Type B pancreatic cell (in vitro differentiated cells): ENCODE results near the gene STYXL1. TPM values are rescaled to one million over a fixed set of nuclear protein-coding genes. Genes with fewer than 3 reads are reported as not detected.
"Not testable (repeated sequence)": the region's sequence is repeated elsewhere in the genome, so short reads cannot be mapped to it uniquely, and the experiment has no call there.

Source experiments
- DNase-seq: peaks from one replicate; pipeline ENCODE4 v3.0.0; 2021; ENCODE audit warnings: mixed read lengths; ENCODE audit not compliant: unreplicated experiment; ENCODE audit errors: extremely low spot score
- H3K27ac Mint-ChIP-seq: 2 replicates; pipeline ENCODE4 v1.8.0; 2021; ENCODE audit warnings: mild to moderate bottlenecking, mixed read lengths
- H3K27me3 Mint-ChIP-seq: 2 replicates; pipeline ENCODE4 v1.8.0; 2021; ENCODE audit warnings: mixed read lengths
- H3K36me3 Mint-ChIP-seq: 2 replicates; pipeline ENCODE4 v1.8.0; 2021; ENCODE audit warnings: mixed read lengths
- H3K4me1 Mint-ChIP-seq: one replicate; pipeline ENCODE4 v1.8.0; 2021; ENCODE audit warnings: mixed read lengths; ENCODE audit not compliant: unreplicated experiment
- H3K4me3 Mint-ChIP-seq: 2 replicates; pipeline ENCODE4 v1.8.0; 2021; ENCODE audit warnings: mild to moderate bottlenecking, mixed read lengths
- H3K9me3 Mint-ChIP-seq: 2 replicates; pipeline ENCODE4 v1.8.0; 2021; ENCODE audit warnings: mixed read lengths
- CTCF ChIP-seq: fragments of 200-600 bp; sonication (generic); conservative IDR thresholded peaks from 2 replicates; pipeline ENCODE4 v1.5.0; 2021; ENCODE audit warnings: antibody characterized with exemption, mild to moderate bottlenecking
- total RNA-seq: library from RNA; stranded (reverse); gene quantifications from 2 replicates; pipeline ENCODE4 v1.2.1, GENCODE V29; 2021; ENCODE audit warnings: low replicate concordance

Gene STYXL1
- total RNA-seq, 1 donor from 2014 or later, result 45.9 TPM

DNA sequence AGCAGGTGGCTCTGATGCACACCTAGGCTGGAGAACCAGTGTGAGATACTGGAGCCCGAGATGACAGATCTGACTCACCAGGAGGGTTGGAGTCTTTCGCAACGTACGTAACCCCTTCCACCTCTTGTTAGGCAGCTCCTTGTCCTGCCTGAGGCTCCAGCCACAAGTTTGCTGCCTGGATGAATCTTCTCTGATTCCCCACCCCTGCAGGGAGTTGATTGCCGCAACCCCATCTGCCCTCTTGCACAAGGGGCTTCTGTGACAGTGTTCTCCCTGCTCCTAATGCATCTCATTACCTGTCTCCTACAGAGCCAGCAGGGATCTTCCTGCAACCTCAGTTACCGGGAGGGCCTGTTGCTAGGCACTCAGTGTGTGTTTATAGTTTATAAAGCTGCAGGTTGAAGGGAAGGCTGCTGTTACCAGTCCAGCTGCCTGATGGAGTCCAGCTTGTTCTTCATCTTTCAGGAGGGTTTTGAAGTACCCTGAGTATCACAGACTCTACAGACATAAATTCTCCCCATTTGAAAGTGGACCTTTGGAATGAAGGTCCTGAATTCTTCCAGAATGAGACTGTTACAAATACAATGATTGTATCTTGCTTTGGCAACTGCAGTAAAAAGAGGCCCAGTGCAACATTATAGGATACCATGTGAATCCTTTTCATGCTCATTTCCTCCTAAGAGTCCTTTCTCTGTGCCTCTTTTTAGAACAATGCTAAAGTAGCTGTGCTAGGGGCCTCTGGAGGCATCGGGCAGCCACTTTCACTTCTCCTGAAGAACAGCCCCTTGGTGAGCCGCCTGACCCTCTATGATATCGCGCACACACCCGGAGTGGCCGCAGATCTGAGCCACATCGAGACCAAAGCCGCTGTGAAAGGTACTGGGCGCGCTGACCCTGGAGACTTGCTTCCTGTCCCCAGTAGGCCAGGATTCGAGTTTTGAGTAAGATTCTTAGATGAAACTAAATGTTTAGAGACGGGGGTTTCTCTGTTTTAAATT lies 6.6 kb upstream of the STYXL1 start:
- Mint-ChIP-seq H3K27me3 (no peaks in the 10 kb centered on the region), H3K4me3 (peak overlapping the region; percentile 64), H3K27ac (peak overlapping the region; percentile 92), H3K9me3 (no peaks in the 10 kb centered on the region), H3K4me1 (peaks cover 20% of the 10 kb centered on the region), H3K36me3 (peaks cover 11% of the 10 kb centered on the region)
- DNase-seq, result no peak
- TF ChIP-seq CTCF, result no peak

DNA sequence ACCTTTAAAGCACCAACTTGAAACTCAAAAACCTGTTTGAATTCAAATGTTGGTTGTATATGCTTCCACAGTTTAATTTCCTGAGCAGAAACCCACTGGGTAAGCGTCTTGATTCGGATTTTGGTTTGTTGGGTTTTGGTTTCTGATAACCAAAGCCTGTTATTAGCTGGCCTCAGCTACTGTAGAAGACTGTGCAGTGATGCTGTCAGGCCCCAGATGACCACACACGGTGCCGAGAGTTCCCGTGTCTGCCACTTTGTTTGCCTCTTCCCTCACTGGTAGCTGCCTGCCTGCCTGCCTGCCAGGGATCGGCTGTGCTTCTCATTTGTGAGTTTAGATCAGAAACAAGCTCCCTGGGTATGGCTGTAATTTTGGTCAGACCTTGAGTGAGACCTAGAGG lies 5.7 kb upstream of the STYXL1 start:
- H3K9me3 Mint-ChIP-seq, result no peaks in the 10 kb centered on the region
- peaks cover 28% of the 10 kb centered on the region for H3K4me1 Mint-ChIP-seq
- DNase-seq, result no peak
- TF ChIP-seq CTCF, result no peak
- H3K36me3 Mint-ChIP-seq, result peaks cover 18% of the 10 kb centered on the region
- H3K4me3 Mint-ChIP-seq, result peak overlapping the region; percentile 64
- H3K27ac Mint-ChIP-seq, result peak overlapping the region; percentile 92
- no peaks in the 10 kb centered on the region for H3K27me3 Mint-ChIP-seq

GRCh38 chr7:76052681-76053080 lies 4.9 kb upstream of the STYXL1 start:
- H3K27me3 Mint-ChIP-seq, DNase-seq, H3K4me3 Mint-ChIP-seq, H3K9me3 Mint-ChIP-seq: not testable (repeated sequence)
- Mint-ChIP-seq H3K27ac (peak overlapping the region; percentile 92), H3K4me1 (peaks cover 32% of the 10 kb centered on the region), H3K36me3 (peaks cover 19% of the 10 kb centered on the region)

DNA sequence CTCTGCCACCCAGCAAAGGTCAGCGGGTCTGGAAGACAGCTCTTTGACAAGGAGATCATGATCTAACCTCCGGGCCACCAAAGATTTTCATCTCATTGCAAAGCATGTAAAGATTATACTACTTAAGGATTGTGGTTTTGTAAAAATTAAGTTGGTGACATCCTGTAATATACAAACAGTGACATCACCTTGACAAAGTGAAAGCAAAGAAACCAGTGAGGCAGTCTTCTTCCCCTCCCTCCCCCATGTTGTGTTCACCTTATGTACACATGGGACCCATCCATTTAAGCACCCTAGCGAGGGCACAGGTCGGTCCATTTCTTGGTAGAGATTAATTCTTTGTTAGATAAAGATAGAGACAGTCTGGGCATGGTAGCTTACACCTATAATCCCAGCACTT lies 4.0 kb upstream of the STYXL1 start:
- Mint-ChIP-seq H3K36me3 (peaks cover 19% of the 10 kb centered on the region), H3K27ac (peak overlapping the region; percentile 65), H3K27me3 (no peaks in the 10 kb centered on the region), H3K9me3 (no peaks in the 10 kb centered on the region), H3K4me1 (peaks cover 33% of the 10 kb centered on the region), H3K4me3 (peak overlapping the region; percentile 24)
- no peak for DNase-seq
- no peak for TF ChIP-seq CTCF

DNA sequence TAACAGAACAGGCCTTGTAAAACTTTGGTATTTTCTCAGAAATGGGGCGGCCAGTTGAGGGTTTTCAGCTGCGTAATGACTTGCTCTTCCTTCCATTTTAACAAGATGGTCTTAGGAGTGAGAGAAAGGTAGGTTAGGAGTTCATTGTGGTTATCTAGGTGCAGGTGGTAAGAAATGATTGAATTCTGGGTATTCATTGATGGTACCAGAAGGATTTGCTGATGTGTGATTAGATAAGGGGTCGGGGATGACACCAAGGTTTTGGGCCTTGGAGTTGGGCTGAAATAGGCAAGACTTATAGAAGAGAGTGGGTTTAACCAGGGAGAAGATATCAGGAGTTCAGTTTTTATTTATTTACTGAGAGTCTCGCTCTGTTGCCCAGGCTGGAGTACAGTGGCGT lies 2.7 kb upstream of the STYXL1 start:
- no peaks in the 10 kb centered on the region for H3K27me3 Mint-ChIP-seq
- no peak for DNase-seq
- no peak for TF ChIP-seq CTCF
- peaks cover 37% of the 10 kb centered on the region for H3K4me1 Mint-ChIP-seq
- no peaks in the 10 kb centered on the region for H3K9me3 Mint-ChIP-seq
- peak overlapping the region; percentile 65 for H3K4me3 Mint-ChIP-seq
- H3K36me3 Mint-ChIP-seq, result peaks cover 19% of the 10 kb centered on the region
- H3K27ac Mint-ChIP-seq, result peak overlapping the region; percentile 70

- Mint-ChIP-seq H3K36me3 (peaks cover 19% of the 10 kb centered on the region), H3K27ac (peak overlapping the region; percentile 82), H3K9me3 (no peaks in the 10 kb centered on the region), H3K4me3 (peak overlapping the region; percentile 99), H3K4me1 (peaks cover 45% of the 10 kb centered on the region), H3K27me3 (no peaks in the 10 kb centered on the region)
- TF ChIP-seq CTCF, result no peak
- no peak for DNase-seq
Observed at GRCh38 chr7:76049295-76049694, 1.5 kb upstream of the STYXL1 start.
